ENCODE data around the gene EXOSC10. TPM values are rescaled to one million over a fixed set of nuclear protein-coding genes. Genes with fewer than 3 reads are reported as not detected.
"Not testable (repeated sequence)": the region's sequence is repeated elsewhere in the genome, so short reads cannot be mapped to it uniquely, and the experiment has no call there.

The EXOSC10 gene
- total RNA-seq, 2 donors from 2014 or later = 20.5 to 22.0 TPM

DNA sequence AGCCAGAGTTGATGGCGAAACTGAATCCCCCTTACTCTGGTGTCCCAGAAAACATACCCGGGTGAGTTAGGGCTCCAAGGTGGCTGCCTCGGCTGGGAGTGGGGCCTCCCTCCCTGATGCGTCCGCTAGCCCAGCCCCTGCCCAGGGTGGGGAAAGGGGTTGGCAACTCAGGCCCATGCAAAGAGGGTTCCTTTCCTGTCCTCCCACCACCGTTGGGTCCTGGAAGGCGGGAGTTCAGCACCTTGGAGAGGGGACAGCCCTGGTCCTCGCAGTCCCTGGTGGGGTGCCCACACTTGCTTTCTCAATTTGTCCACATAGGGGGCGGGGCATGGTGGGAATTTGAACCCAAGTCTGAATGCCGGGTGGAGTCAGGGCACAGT is 45.9 kb downstream of the EXOSC10 start:
- Histone ChIP-seq H3K27ac (no peak overlapping the region), H3K27me3 (no peaks in the 10 kb centered on the region), H3K4me1 (peaks cover 0 to 10% of the 10 kb centered on the region in 2 donors), H3K4me3 (no peak overlapping the region), H3K9me3 (no peaks in the 10 kb centered on the region), H3K36me3 (peaks cover 18% of the 10 kb centered on the region)
- TF ChIP-seq, protein P1, sequence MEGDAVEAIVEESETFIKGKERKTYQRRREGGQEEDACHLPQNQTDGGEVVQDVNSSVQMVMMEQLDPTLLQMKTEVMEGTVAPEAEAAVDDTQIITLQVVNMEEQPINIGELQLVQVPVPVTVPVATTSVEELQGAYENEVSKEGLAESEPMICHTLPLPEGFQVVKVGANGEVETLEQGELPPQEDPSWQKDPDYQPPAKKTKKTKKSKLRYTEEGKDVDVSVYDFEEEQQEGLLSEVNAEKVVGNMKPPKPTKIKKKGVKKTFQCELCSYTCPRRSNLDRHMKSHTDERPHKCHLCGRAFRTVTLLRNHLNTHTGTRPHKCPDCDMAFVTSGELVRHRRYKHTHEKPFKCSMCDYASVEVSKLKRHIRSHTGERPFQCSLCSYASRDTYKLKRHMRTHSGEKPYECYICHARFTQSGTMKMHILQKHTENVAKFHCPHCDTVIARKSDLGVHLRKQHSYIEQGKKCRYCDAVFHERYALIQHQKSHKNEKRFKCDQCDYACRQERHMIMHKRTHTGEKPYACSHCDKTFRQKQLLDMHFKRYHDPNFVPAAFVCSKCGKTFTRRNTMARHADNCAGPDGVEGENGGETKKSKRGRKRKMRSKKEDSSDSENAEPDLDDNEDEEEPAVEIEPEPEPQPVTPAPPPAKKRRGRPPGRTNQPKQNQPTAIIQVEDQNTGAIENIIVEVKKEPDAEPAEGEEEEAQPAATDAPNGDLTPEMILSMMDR (IDR thresholded peaks at IDR 0.05) = no peak
- DNase-seq (ENCODE audit: low spot score) = no peak

GRCh38 chr1:11052839-11053757 is 46.6 kb downstream of the EXOSC10 start:
- no peak for DNase-seq (ENCODE audit: low spot score)
- H3K9me3 ChIP-seq = no peaks in the 10 kb centered on the region
- no peak overlapping the region for H3K4me3 ChIP-seq
- H3K4me1 ChIP-seq = peaks cover 0 to 7% of the 10 kb centered on the region in 2 donors
- H3K36me3 ChIP-seq = peaks cover 18% of the 10 kb centered on the region
- TF ChIP-seq, protein P1 (IDR thresholded peaks at IDR 0.05) = no peak
- H3K27me3 ChIP-seq = no peaks in the 10 kb centered on the region
- H3K27ac ChIP-seq = no peak overlapping the region

DNA sequence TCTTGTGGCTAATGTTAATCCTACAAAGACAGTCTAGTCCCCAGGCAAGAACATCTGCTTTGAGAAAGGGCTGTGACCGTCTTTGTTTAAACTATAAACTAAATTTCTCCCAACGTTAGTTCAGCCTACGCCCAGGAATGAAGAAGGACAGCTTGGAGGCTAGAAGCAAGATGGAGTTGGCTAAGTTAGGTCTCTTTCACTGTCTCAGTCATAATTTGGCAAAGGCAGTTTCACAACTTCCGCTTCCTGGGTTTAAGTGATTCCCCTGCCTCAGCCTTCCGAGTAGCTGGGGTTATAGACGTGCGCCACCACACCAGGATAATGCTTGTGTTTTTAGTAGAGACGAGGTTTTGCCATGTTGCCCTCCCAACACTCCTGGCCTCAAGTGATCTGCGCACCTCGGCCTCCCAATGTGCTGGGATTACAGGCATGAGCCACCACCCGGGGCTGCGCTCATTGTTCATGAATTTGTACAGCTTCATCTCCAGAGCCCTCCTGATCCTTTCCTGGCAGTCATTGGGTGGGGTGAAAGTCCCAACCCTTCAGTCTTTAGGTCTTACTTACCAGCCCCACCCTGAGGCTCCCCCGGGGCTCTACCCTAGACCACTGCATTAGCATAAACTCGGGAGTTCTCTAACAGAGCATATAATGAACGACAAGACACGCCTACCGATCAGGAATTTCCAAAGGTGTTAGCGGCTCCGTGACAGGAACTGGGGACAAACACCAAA is 47.7 kb downstream of the EXOSC10 start:
- DNase-seq (ENCODE audit: low spot score) = no peak
- Histone ChIP-seq H3K9me3 (no peaks in the 10 kb centered on the region), H3K36me3 (peaks cover 18% of the 10 kb centered on the region)

DNA sequence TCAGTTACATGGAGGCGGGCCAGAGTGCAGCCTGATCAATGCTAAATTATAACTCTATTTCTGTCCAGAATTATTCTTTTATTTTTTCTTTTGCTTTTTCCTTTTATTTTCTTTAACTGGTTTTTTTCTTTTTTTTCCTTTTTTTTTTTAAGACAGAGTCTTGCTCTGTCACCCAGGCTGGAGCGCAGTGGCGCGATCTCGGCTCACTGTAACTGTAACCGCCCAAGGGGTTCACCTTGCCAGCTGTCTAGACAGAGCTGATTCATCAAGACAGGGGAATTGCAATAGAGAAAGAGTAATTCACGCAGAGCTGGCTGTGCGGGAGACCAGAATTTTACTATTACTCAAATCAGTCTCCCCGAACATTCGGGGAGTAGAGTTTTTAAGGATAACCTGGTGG is 48.5 kb downstream of the EXOSC10 start:
- H3K4me1 ChIP-seq; DNase-seq (ENCODE audit: low spot score); H3K9me3 ChIP-seq; H3K27me3 ChIP-seq; H3K4me3 ChIP-seq; H3K27ac ChIP-seq: not testable (repeated sequence)
- peaks cover 11% of the 10 kb centered on the region for H3K36me3 ChIP-seq

More for the DNA sequence above, 47.7 kb downstream of the EXOSC10 start:
- H3K27ac ChIP-seq = no peak overlapping the region
- peaks cover 0 to 7% of the 10 kb centered on the region in 2 donors for H3K4me1 ChIP-seq
- no peaks in the 10 kb centered on the region for H3K27me3 ChIP-seq
- no peak overlapping the region for H3K4me3 ChIP-seq
- TF ChIP-seq, protein P1 (IDR thresholded peaks at IDR 0.05) = no peak

- TF ChIP-seq, protein P1 (IDR thresholded peaks at IDR 0.05) = no peak
- Histone ChIP-seq H3K4me3 (no peak within 1 kb of the TSS), H3K4me1 (no peaks in the 10 kb centered on the region), H3K27ac (no peak within 1 kb of the TSS), H3K27me3 (no peaks in the 10 kb centered on the region), H3K36me3 (no peaks in the 10 kb centered on the region), H3K9me3 (no peaks in the 10 kb centered on the region)
- no peak for DNase-seq (ENCODE audit: low spot score)
Observed at GRCh38 chr1:11046625-11047365, 52.9 kb downstream of the EXOSC10 start, which contains the start of gene MASP2. MASP2 (minus strand) TSS chr1:11047239; CDS start chr1:11047207, 32 bp downstream.

GRCh38 chr1:11046270-11046566 is 53.5 kb downstream of the EXOSC10 start:
- Histone ChIP-seq H3K36me3 (no peaks in the 10 kb centered on the region), H3K4me1 (no peaks in the 10 kb centered on the region), H3K9me3 (no peaks in the 10 kb centered on the region), H3K27me3 (no peaks in the 10 kb centered on the region), H3K27ac (no peak overlapping the region), H3K4me3 (no peak overlapping the region)
- no peak for DNase-seq (ENCODE audit: low spot score)
- TF ChIP-seq, protein P1 (IDR thresholded peaks at IDR 0.05) = no peak

All from right atrium auricular region (tissue), 2 donors.